ENCODE results near the gene FUS. TPM values are rescaled to one million over a fixed set of nuclear protein-coding genes. Genes with fewer than 3 reads are reported as not detected.

The FUS gene
- total and polyA plus RNA-seq, 2 of the 13 experiments (the other 11 are each of a cell fraction or from before 2014, with no cell fraction given) = 68.1 to 168 TPM

- H3K9ac ChIP-seq (ENCODE audit: insufficient read depth, low read depth, low read length) = no peak overlapping the region
- ATAC-seq = peak; percentile 11; the same call in 2 of the 3 replicates
- H3K4me1 ChIP-seq (ENCODE audit: insufficient read depth, low read length) = peaks cover 36% of the 10 kb centered on the region
- H3K27ac ChIP-seq (ENCODE audit: extremely low read length, insufficient read depth, low read length) = no peak overlapping the region
- no peak for DNase-seq (ENCODE audit: low spot score)
- H4K20me1 ChIP-seq (ENCODE audit: insufficient read depth, low read length) = no peaks in the 10 kb centered on the region
- no peaks in the 10 kb centered on the region for H3K9me3 ChIP-seq (ENCODE audit: low read length)
- H3K4me3 ChIP-seq (replicated peaks in 1 of 3; ENCODE audit: insufficient read depth in 1 of 3, low read depth in 2 of 3, low read length in 3 of 3) = no peak overlapping the region
- H3K4me2 ChIP-seq (ENCODE audit: low read depth, low read length) = 0 out of 2 replicates have a peak overlapping the region, but pooled peaks have one; percentile 2
- no peak for TF ChIP-seq ARID3A (IDR thresholded peaks at IDR 0.05; ENCODE audit: low read depth, low read length)
- TF ChIP-seq ZNF484 (CRISPR knock-in tag; IDR thresholded peaks at IDR 0.05; ENCODE audit: borderline replicate concordance, low read depth) = no peak
- TF ChIP-seq MNT (IDR thresholded peaks at IDR 0.05) = no peak
- TF ChIP-seq ZMAT5 (CRISPR knock-in tag; IDR thresholded peaks at IDR 0.05; ENCODE audit: borderline replicate concordance, low read depth) = no peak
- no peak for TF ChIP-seq ZNF816 (CRISPR knock-in tag; IDR thresholded peaks at IDR 0.05; ENCODE audit: borderline replicate concordance)
- TF ChIP-seq ZSCAN5A (CRISPR knock-in tag; IDR thresholded peaks at IDR 0.05; ENCODE audit: borderline replicate concordance) = no peak
- H3K36me3 ChIP-seq (replicated peaks in 1 of 2; ENCODE audit: control insufficient read depth in 1 of 2, insufficient read depth in 2 of 2, low read length in 2 of 2) = no peaks in the 10 kb centered on the region
- no TSS peak for BruUV-seq (replicated peaks)
- CTCF ChIA-PET (ENCODE audit: low intra/inter-chr PET ratio, low total read pairs) = no interaction called here
- peaks cover 1 to 33% of the 10 kb centered on the region in 2 experiments; a peak in 4 of 5 replicates for H3K27me3 ChIP-seq (ENCODE audit: control insufficient read depth in 1 of 2, insufficient read depth in 2 of 2, low read length in 2 of 2)
- no peaks in the 10 kb centered on the region for H3K79me2 ChIP-seq (ENCODE audit: insufficient read depth, low read length)
- intact Hi-C loops (cut with micrococcal nuclease; ENCODE audit: unreplicated experiment) (loop anchor here (10.0 kb wide), 1 partner anchor 195 kb away; the partner anchor contains the start of gene SETD1A), in situ Hi-C loops (cut with HindIII; ENCODE audit: extremely low pct_ligation_motif_present, low pct_unique_long_range_greater_than_20kb) (no loop called here)
- no peak for FAIRE-seq
- 23% methylated on average over 5 of the region's 5 CpGs for WGBS (ENCODE audit: low lambda C conversion rate)
- H2AFZ ChIP-seq (ENCODE audit: low read length) = no peak overlapping the region
- POLR2A ChIA-PET = interaction anchor here (0.8 kb wide), 1 partner anchor 9 kb away, joined by 3 read pairs; no protein-coding TSS in a partner anchor
These were observed 30.6 kb upstream of the FUS start for GRCh38 chr16:31149332-31149731.

Data from HepG2 (cell line).